GM19351 (cell line): ENCODE measurements around the gene CPT1B.
"Not testable (repeated sequence)": the region's sequence is repeated elsewhere in the genome, so short reads cannot be mapped to it uniquely, and the experiment has no call there.

Source experiments
- ATAC-seq: cut with Tn5 transposase; IDR thresholded peaks from one replicate; pipeline ENCODE4 v1.9.1; 2021; ENCODE audit warnings: mild to moderate bottlenecking, moderate library complexity; ENCODE audit not compliant: unreplicated experiment

The CPT1B gene

DNA sequence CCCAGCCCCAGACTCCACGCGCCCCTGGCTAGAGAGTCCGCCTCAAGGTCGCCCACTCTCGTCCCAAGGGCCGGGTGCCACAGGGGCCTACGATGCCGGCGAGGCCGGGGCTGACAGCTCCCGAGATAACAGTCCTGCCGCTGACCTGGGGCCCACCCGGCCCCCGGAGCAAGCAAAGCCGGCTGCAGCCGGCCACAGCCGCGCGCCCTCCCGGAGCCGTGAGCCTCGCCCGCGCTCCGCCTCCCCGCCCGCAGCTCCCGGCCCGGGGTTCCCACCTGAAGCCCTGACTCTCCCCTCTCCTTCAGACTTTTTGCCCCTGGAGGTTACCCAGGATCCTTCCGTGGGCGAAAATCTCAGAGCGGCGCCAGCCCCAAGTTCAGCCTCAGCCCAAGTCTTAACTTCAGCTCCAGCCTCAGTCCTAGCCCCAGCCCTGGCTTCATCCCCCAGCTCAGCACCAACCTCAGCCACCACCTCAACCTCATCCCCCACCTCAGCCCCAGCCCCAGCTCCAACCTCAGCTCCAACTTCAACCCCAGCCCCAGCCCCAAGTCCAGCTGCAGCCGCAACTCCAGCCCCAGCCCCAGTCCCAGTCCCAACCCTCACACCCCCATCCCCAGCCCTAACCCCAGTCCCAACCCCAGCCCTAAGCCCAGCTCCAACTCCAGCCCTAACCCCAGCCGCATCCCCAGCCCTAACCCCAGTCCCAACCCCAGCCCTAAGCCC lies 30.8 kb downstream of the CPT1B start:
- no peak for ATAC-seq

DNA sequence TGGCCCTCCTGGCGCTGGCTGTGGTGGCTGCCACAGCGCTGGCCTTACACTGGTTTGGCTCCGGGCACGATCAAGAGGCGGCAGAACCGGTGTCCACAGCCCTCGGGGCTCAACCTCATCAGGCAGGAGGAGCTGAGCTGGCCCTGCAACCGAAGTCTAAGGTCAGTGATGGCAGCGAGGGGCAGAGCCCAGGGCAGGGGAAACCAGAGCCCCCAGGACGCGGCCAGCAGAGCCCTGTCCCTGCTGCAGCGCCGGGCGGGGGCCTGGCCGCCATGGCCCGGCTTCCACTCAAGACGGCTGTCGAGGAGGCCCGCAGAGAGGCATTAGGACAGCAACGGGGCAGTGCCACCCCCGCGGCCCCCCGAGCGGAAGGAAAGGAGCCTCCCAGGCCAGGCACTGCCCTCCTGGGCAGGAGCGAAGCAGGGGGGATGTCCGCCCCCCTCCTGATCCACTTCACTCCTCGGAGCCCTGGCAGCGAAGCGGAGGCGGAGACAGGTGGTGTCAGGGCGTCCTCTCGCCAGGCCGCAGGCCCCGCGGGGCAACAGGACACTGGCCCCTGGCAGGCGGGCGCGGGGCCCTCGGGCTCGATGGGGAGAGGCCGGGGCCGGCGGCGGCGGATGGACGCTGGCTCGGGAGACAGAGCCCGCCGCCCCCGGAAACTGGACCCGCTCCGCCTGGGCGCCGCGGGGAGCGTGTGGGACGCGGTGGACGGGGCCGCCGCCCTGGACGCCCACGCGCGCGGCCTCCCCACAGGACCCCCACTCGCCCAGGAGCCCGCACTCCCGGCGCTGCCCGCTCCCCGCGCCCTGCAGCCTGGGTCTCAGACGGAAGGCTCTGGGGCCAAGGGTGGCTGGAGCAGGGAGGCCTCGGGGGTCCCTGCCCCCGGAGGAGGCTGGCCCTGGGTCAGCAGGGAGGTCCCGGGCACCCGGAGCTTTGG lies 31.6 kb downstream of the CPT1B start:
- no peak for ATAC-seq

GRCh38 chr22:50545522-50546325 lies 32.5 kb downstream of the CPT1B start, which contains the start of gene KLHDC7B:
KLHDC7B (plus strand) TSS chr22:50545899; CDS start chr22:50546244, 345 bp downstream.
- no peak for ATAC-seq

GRCh38 chr22:50544746-50545253 lies 33.4 kb downstream of the CPT1B start:
- ATAC-seq = no peak

GRCh38 chr22:50544078-50544745 lies 34.0 kb downstream of the CPT1B start:
- ATAC-seq = no peak

DNA sequence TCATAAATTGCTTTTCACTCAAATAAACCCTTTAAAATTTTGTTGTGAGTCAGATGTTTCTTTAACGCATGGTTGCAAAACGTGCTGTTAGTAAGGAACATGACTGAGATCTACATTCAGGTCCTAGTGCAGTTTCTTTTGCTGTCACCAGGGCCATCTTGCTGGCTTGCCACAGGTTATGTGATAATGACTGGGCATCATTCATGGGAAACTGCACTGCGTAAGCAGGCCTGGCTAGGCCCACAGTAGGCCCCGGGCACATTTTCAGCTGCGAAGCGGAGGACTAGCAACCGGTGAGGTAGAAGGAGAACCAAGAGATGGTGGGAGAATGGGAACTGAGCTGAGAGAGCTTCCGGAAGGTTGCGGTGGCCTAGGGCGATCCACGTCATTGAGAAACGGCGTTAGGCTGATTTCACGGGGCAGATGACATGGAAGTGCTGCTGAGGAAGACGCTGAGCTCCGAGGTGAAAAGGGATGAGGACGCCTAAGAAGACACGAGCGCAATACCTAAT lies 35.8 kb downstream of the CPT1B start:
- no peak for ATAC-seq

DNA sequence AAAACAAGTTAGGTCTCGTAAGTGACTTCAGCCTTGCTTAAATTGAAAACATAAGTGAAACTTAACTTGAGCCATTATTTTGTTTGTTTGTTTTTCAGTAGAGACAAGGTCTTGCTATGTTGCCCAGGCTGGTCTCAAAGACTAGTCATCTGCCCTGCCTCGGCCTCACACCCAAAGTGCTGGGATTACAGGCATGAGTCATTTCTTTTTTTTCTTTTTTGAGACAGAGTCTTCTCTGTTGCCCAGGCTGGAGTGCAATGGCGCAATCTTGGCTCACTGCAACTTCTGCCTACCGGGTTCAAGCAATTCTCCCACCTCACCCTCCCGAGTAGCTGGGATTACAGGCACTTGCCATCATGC lies 36.6 kb downstream of the CPT1B start:
- not testable (repeated sequence) for ATAC-seq

- ATAC-seq = no peak
Measured at GRCh38 chr22:50540381-50540780, 37.8 kb downstream of the CPT1B start.

GRCh38 chr22:50537765-50538164 lies 40.5 kb downstream of the CPT1B start:
- no peak for ATAC-seq

GRCh38 chr22:50536226-50536625 lies 42.0 kb downstream of the CPT1B start:
- ATAC-seq = no peak

DNA sequence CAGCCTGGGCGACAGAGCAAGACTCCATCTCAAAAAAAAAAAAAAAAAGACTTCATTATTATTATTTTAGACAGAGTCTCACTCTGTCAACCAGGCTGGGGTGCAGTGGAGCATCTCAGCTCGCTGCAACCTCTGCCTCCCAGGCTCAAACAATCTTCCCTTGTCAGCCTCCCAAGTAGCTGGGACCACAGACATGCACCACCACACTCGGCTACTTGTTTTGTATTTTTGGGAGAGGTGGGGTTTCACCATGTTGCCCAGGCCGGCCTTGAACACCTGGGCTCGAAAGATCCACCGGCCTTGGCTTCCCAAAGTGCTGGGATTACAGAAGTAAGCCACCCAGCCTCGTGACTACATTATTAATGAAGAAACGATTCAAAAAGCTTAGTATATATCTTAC lies 43.1 kb downstream of the CPT1B start:
- ATAC-seq = no peak

DNA sequence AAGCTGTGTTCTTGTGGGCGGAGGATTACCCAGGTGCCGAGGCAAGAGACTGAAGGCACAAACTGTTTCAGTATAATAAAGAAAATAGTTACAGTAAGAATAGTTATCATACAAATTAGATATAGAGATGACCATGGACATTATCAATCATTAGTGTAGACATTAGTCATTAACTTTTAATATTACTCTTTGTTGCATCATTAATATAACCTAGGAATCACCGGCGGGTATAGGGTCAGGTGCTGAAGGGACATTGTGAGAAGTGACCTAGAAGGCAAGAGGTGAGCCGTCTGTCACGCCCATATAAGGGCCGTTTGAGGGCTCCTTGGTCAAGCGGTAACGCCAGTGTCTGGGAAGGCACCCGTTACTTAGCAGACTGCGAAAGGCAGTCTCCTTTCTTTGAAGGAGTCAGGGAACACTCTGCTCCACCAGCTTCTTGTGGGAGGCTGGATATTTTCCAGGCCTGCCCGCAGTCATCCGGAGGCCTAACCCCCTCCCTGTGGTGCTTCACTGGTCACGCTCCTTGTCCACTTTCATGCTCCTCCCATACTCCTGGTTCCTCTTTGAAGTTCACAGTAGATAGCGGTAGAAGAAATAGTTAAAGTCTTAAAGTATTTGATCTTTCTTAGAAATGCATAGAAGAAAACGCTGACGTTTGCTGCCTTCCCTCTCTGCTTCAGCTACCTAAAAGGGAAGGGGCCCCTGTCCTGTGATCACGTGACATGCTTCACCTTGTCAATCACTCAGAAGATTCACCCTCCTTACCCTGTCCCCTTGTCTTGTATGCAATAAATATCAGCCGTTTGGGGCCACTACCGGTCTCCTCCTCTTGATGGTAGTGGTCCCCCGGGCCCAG lies 44.1 kb downstream of the CPT1B start:
- not testable (repeated sequence) for ATAC-seq

- ATAC-seq = no peak
Measured at GRCh38 chr22:50532824-50533796, 45.1 kb downstream of the CPT1B start.

DNA sequence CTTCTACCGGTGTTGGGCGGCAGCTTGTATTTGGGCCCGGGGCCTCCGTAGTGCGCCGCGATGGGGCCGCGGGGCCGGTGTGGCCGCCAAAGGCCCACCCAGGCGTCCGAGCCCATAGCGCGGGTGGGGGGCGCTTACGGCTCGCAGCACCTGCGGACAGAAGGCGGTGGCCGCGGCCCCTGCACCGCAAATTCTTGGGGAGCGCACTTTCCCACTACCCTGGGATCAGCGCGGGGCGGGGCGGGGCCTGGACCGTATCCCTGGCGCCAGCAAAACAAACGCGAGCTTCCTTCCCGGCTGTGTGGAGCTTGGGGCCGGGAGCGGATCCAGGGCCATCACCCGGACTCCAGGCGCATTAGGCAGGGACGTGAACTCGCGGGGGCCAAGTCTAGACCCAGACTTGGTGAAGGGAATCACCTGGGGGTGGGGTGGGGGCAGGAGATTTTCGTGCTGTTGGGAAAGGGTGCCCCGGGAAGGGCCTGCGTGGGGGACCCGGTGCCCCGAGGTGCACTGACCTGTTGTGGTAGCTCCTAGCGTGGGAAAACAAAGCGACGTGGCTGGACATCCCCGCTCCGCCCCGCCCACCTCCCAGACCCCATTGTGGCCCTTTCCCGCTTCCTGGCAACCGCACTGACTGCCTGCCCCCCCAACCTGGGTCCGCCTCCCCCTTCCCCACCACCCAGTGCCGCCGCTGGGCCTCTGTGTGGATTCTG lies 46.1 kb downstream of the CPT1B start:
- ATAC-seq = no peak

DNA sequence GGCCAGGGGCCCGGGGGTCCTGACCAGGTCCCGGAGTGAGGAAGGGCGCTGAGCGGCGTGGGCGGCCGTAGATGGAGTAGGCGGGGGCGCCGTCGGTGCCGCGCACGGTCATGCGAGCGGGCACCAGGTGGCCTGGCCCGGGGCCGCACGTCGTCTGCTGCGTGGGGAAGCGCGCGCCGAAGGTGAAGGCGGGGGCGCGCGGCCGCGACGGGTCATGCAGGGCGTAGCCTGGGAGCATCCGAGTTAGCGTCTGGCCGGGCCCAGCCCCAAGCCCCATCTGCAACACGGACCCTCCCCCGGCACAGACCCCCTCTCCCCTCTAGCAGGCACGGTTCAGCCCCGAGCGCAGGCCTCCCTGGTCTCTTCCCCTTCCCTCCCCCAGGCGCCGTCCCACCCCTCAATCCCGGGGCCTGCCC lies 46.7 kb downstream of the CPT1B start:
- no peak for ATAC-seq

GRCh38 chr22:50530877-50531545 lies 47.2 kb downstream of the CPT1B start:
- no peak for ATAC-seq

DNA sequence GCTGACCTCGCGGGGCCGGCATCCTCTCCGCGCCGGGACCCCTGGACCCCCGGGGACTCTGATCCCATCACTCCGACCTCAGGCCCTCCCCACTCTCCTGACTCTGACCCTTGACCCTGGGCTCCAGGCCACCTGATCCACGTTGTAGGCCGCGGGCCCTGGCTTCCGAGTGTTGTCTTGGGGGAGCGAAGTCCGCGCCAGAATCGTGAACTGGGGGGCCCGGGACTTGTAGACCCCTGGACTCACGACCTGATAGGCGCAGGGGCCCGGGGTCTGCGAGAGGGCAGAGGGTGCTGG lies 47.7 kb downstream of the CPT1B start:
- no peak for ATAC-seq
